ENCODE data around the gene TPD52L1.

The TPD52L1 gene

DNA sequence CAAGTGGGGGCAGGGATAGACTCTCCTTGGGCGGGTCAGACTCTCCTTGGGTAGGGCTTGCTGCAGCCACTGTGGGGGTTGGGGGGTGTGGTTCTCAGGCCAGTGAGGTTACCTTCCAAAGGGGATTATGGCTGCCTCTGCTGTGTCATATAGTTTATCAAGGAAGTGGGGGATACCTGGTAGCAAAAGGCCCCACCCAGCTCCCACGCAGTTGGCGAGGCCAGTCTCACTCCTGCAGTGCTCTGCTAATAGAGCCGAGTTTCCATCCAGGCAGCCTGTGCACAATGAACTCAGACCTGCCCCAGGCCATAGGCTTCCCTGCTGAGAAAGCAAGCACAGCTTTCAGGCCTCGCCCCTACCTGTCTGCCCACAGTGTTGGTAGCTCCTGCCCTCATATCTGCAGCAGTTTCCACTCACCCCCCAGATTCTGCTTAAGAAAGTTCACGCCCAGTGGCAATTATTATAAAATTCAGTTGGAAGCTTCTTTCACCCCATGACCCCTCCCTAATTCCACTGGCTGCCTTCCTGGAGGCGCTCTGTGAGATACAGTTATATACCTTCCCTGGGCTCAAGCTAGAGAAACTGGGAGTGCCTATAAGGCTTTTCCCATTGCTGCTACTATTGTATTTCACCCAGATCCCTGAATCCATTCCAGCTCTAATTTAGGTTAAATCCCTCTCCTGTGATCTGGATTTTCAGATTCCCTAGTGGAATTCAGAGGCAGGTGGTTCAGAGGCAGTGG lies 92.1 kb downstream of the TPD52L1 start:
- DNase-seq (ENCODE audit: low spot score): no peak

DNA sequence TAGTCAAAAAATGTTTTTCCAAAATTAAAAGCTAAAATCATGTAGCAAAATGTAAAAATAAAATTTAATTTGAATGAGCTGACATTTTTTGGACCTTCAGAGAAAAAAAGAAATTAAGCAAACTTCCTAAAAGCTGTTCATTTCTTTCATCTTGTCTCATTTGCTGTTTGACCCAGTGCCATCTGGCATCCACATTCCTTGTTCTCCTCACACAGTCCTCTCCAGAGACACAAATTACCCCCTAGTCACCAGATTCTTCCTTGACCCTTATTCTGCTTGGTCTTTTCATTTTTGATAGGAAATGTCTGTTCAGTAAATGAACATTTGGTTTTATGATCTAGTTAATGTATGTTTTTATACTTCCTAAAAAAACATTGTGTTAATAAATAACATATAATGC lies 93.0 kb downstream of the TPD52L1 start:
- no peak for DNase-seq (ENCODE audit: low spot score)

GRCh38 chr6:125248136-125248535 lies 94.6 kb downstream of the TPD52L1 start:
- DNase-seq (ENCODE audit: low spot score): no peak

DNA sequence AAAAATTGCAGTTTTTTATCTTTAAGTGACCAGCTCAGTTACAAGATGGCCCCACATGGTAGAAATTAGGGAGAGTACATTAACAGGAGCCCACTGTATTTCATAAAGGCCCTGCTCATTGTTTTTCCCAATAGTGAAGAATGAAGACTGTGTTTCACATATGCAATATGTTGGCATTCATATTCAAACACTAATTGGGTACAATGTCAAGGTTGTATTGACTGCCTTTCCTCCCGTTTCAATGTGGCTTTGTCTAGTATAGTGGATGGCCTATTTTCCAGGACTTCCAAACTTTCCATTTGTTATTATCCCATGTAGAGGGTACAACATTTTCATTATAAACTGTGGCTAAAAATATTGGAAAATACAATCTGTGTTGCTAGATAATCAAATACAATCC lies 96.9 kb downstream of the TPD52L1 start:
- no peak for DNase-seq (ENCODE audit: low spot score)

- no peak for DNase-seq (ENCODE audit: low spot score)
These were observed 98.1 kb downstream of the TPD52L1 start for GRCh38 chr6:125251516-125252220.

- no peak for DNase-seq (ENCODE audit: low spot score)
These were observed 99.3 kb downstream of the TPD52L1 start for GRCh38 chr6:125252891-125253290.

DNA sequence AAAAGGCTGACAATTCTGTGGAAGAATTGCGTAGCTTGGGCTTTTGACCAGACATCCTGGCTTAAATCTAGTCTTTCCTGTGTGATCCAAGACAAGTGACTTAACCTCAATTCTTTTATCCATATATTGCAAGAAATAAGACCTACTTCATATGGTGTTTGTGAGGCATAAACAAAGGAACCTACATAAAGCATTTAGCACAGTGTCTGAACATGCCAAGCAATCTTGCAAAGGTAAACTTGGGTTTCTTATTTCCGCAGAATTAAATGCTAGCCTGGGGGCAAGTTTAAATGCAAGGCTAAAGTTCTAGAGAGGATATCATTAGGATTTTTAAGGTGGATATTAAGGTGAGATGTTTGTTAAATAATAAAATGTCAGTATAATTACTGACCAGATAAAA lies 100.3 kb downstream of the TPD52L1 start:
- DNase-seq (ENCODE audit: low spot score): no peak

DNA sequence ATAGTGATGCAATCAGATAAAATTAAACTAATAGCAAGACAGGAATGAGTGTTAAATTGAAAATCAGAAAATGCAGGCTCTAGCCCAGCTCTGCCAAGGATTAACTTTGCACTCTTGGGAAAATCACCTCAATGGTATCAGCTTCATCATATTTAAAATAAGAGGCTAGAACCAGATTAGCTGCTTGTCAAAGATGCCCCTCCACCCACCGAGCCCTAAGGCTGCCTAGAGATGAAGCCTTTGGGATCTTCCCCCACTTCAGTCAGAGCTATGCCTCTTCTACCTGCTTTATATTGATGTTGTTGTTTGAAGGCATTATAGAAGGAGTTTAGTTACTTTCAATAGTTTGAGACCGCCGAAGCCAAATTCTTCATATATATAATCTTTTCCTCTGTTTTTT lies 100.7 kb downstream of the TPD52L1 start:
- no peak for DNase-seq (ENCODE audit: low spot score)

DNA sequence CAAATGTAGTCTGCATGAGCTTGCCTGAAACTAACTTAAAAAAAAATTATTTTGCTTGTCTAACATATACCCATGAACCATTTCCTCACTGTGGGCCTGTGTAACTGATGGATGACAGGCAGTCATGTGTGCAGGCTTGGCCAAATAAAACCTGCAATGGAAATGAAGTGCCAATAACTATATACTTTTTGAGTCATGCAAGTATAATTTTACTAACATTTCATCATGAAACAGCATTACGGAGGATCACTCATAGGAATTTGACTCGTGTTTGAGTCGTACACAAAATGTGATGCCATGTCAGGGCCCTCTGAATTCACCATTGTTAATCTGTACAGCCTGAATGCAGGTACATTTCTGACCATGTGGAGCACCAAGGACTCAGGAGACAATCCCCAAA lies 101.6 kb downstream of the TPD52L1 start:
- no peak for DNase-seq (ENCODE audit: low spot score)

DNA sequence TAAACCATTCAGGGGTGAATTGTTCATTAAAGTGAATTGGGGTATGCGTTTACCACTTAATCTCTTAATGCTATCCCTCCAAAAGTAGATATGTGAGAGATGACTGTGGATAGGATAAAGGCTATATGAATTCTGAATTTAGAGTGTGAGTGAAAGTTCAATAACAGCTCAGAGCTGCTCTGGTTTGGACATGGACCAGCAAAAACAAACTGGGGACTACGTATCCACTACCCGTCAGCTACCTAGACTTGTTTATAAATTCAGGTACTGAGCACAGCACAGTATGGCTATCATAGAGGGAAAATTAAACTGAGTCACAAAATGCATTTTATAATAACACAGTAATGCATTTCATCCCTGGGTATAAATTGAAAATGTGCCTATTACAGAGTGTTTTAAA lies 103.8 kb downstream of the TPD52L1 start:
- DNase-seq (ENCODE audit: low spot score): no peak

GRCh38 chr6:125258651-125259353 lies 105.2 kb downstream of the TPD52L1 start:
- DNase-seq (ENCODE audit: low spot score): no peak

DNA sequence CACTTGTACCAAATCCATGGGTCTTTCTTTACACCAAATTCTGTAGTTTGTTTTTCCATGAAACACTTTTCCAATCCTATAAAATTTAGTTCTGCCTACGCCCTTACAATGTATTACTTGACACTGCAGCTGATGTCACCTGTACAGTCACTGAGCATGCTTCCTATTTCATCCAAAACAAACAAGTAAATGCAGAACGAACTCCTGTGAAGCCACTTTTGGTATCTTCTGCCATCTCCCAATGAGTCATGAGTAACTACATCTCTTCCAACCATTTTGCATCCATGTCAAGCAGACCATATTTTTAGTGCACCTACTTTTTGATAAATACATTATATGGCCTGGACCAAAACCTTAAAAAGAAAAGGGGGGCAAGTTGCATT lies 105.8 kb downstream of the TPD52L1 start:
- no peak for DNase-seq (ENCODE audit: low spot score)

DNA sequence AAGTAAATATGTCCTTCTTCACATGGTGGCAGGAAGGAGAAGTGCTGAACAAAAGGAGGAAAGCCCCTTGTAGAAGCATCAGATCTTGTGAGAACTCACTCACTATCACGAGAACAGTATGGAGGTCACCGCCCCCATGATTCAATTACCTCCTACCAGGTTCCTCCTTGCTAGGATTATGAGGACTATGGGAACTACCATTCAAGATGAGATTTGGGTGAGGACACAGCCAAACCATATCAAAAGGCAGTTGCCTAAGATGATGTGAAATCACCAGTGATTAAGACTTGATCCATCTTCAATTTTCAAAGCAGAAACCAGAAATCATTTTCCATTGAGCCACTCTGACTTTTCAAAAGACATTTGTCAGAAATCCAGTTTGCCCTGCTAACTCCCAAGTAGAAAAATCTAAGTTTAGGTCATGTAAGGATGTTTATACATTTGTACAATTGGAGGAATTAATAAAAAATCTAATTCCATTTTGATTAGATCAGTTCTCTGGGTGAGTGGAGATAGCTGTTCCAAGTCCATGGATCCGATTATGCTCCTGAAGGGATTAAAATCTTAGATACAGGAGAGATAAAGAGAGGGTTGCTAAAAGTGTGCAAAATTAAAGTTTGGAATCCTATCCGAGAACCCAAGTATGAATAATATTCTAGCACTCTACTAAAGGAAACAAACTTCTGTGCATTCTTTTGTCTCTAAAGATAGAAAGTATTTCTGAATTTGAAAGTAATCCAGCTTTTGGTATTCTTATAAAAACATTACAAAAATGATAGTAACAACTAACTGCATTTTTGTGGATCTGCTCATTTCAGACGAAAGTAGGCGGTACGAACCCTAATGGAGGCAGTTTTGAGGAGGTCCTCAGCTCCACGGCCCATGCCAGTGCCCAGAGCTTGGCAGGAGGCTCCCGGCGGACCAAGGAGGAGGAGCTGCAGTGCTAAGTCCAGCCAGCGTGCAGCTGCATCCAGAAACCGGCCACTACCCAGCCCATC lies 108.7 kb downstream of the TPD52L1 start:
- DNase-seq (ENCODE audit: low spot score): no peak

- no peak for DNase-seq (ENCODE audit: low spot score)
These were observed 110.9 kb downstream of the TPD52L1 start for GRCh38 chr6:125264476-125264875.

- no peak for DNase-seq (ENCODE audit: low spot score)
These were observed 114.4 kb downstream of the TPD52L1 start for GRCh38 chr6:125267806-125268523.

DNA sequence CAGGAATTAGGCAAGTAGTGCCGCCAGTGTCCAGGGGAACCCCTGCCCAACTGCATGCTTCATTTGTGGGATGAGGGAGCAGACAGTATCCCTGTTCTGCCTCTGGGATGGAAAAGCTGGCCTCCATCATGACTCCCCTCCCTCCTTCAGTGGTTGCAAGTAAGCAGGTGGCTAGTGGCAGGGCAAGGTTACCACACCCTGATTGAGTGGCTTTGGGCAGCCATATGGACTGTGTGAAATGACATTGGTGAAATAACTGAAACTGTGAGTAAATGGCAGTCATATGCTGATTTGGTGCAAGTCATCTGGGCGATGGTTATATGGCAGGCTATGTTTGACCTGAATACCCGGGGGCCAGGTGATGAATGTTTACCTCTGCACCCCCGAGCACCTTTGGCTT lies 115.2 kb downstream of the TPD52L1 start:
- DNase-seq (ENCODE audit: low spot score): no peak

DNA sequence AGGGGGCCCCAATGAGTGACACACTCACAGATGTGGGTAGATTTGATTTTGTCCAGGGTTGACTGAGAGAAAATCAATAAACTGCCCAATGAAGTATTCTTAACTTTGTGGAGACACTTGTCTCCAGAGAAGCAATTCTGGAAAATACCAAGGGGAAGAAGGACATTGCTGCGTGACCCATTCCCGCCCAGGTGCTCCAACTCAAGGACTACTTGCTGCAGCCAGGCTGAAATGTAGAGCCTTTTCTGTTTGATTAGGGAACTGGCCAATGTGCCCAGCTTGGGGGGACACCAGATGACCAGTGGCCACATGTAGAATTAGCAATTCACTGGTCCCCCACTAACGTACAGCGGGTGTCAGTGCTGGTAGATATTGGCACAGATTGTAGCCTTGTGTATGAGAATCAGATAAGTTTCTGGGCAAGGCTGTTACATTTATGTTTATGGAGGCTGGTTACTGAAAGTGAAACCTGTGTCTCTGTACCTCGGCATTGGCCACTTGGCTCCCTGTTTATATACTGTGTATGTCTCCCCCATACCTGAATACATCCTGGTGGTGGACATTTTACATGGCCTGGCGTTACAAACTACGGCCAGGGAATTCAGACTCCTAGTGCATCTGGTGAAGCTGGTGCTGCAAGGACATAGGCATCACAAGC lies 115.9 kb downstream of the TPD52L1 start:
- no peak for DNase-seq (ENCODE audit: low spot score)

- no peak for DNase-seq (ENCODE audit: low spot score)
These were observed 116.8 kb downstream of the TPD52L1 start for GRCh38 chr6:125270380-125270779.

DNA sequence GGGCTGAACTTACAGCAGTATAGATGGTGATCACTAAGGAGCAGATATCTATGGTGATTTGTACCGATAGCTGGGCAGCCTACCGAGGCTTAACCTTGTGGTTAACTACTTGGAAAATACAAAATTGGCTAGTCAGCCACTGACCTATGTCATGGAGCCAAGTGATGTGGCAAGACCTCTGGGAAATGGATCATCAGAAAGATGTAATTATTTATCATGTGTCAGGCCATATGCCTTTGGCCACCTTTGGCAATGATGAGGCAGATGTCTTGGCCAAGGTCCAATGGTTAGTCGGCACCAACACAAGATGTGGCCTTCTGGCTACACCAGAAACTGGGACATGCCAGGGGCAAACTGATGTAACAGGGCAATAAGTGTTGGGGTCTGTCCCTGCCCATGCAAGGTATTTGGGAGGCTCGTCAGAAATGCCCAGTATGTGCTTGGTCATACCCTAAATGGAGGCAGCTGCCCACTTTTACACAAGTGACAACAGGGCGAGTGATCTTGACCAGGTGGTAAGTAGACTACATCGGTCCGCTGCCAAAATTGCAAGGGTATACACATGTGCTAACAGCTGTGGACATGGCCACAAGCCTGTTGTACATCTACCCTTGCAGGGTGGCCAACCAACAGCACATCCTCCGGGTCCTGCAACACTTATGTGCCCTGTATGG lies 118.0 kb downstream of the TPD52L1 start:
- DNase-seq (ENCODE audit: low spot score): no peak

- DNase-seq (ENCODE audit: low spot score): no peak
These were observed 119.7 kb downstream of the TPD52L1 start for GRCh38 chr6:125273251-125273650.
